Cardiac fibroblast (primary cell): Measurements from ENCODE around the gene TLCD2.
"Not testable (repeated sequence)": the region's sequence is repeated elsewhere in the genome, so short reads cannot be mapped to it uniquely, and the experiment has no call there.

Experiments used
- DNase-seq, 2 donors: peaks; one replicate each; pipeline versions ENCODE4 v3.0.0 to v3.0.0-alpha.2; 2010; ENCODE audit warnings: low read depth in 2 of 2
- H3K4me3 ChIP-seq, 2 donors: replicated peaks in 1 of 2; 1 replicate in 1 of 2; 2 replicates in 1 of 2; pipeline ENCODE4 v1.5.1; 2011; ENCODE audit warnings: low read depth in 2 of 2, low read length in 2 of 2, mild to moderate bottlenecking in 2 of 2, moderate library complexity in 1 of 2
- CTCF ChIP-seq: IDR thresholded peaks from one replicate; pipeline ENCODE4 v1.5.1; 2011; ENCODE audit warnings: low read depth, mild to moderate bottlenecking, low read length, inconsistent platforms

Gene TLCD2

DNA sequence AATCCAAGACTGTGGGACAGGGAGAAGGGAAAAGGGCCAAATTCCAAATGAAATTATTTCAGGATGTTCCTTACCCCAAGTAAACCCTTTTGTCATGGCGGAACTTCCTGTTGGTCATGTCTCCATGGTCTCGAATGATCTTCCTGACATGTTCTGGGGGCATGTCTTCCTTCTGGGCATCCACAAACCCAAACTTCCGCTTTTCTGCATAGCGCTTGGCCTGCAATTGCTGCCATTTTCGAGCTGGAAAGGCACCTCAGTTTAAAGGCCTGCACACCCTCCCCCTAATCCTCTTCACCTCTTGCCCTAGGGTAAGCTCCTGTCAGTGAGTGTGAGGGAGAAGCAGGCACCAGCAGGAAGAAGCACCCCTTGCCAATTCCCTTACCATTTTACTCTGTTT lies 26.7 kb downstream of the TLCD2 start:
- TF ChIP-seq CTCF: no peak
- no peak for DNase-seq

GRCh38 chr17:1676401-1676800 lies 33.8 kb downstream of the TLCD2 start:
- no peak for DNase-seq
- no peak overlapping the region for H3K4me3 ChIP-seq
- no peak for TF ChIP-seq CTCF

More for the DNA sequence above, 26.7 kb downstream of the TLCD2 start:
- peak overlapping the region; percentile 69 to 88 for H3K4me3 ChIP-seq

DNA sequence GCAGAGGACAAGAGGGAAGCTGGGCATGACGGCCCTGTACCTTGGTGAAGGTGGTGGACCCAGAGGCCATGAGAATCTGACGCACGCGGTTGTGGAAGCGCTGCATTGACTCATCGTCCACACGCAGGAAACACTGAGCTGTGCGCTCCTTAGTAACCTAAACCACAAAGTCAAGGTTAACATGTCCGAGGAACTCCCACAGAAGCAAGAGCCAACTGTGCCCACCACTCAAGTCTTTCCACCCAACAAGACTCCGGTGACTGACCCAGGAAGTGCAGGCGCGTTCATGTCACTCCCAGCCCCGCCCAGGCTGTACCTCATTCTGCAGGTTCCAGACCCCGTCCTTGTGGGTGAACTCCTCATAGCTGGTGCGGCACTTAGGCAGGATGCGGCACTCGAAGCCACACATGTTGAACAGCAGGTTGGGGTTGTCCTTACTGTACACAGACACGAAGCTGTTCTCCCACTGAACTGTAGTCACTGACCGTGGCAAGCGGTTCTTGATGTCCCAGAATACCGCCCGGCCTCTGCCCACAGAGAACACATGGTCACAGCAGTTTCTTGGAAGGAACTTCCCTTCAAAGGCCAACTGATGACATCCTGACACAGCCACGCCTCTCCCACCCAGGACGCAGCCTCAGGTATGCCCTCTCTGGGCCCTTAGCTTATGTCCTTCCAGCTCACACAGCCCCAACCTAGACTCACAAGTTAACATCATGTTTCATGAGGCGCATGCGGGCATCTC lies 37.0 kb downstream of the TLCD2 start:
- no peak overlapping the region for H3K4me3 ChIP-seq

DNA sequence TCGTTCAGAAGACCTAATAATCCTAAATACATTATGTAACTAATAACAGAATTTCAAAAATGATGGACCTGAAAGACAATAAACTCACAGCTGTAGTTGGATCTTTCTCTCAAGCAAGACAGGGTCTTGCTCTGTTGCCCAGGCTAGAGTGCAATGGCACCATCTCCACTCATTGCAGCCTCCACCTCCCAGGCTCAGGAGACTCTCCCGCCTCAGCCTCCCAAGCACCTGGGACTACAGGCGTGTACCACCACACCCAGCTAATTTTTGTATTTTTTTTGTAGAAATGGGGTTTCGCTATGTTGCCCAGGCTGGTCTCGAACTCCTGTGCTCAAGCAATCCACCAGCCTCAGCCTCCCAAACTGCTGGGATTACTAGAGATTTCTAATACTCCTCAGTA lies 46.2 kb downstream of the TLCD2 start:
- not testable (repeated sequence) for DNase-seq, H3K4me3 ChIP-seq

More for the DNA sequence above, 37.0 kb downstream of the TLCD2 start:
- TF ChIP-seq CTCF: no peak
- DNase-seq: no peak

GRCh38 chr17:1661045-1661444 lies 49.1 kb downstream of the TLCD2 start:
- no peak for DNase-seq
- TF ChIP-seq CTCF: no peak
- H3K4me3 ChIP-seq: no peak overlapping the region

DNA sequence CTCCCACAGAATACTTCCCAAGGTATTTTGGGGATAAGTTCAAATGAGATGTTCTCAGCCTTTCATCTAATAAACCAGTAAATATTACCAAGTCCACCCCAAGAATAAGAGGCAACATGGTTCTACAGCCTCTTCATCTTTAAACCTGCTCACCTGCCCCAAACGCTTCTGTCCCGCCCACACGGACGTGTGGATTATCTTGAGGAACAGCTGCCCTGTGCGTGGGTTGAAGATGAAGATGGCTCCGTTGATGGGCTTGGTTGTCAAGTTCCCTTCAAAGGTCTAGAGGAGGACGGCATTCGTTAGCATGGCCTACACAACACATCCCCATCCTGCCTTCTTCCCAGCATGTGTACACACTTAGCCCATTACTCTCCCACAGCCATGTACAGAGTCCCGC lies 52.1 kb downstream of the TLCD2 start:
- TF ChIP-seq CTCF: no peak
- no peak for DNase-seq
- no peak overlapping the region for H3K4me3 ChIP-seq

GRCh38 chr17:1653735-1654134 lies 56.4 kb downstream of the TLCD2 start:
- no peak for TF ChIP-seq CTCF
- no peak overlapping the region for H3K4me3 ChIP-seq

DNA sequence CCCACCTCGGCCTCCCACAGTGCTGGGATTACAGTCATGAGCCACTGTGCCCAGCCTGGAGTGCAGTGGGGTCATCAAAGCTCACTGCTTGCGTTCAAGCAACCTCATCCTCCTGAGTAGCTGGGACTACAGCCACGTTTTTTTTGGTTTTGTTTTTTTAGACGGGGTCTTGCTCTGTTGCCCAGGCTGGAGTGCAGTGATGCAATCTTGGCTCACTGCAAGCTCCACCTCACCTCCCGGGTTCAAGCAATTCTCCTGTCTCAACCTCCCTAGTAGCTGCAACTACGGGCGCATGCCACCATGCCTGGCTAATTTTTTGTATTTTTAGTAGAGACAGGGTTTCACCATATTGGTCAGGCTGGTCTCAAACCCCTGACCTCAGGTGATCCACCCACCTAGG lies 57.4 kb downstream of the TLCD2 start:
- not testable (repeated sequence) for DNase-seq, H3K4me3 ChIP-seq

More at GRCh38 chr17:1653735-1654134, 56.4 kb downstream of the TLCD2 start:
- DNase-seq: no peak
